ENCODE results near the gene PDSS1.
A peak's percentile ranks its signal among the peaks of the same experiment; 100 is the strongest.

PDSS1 gene

DNA sequence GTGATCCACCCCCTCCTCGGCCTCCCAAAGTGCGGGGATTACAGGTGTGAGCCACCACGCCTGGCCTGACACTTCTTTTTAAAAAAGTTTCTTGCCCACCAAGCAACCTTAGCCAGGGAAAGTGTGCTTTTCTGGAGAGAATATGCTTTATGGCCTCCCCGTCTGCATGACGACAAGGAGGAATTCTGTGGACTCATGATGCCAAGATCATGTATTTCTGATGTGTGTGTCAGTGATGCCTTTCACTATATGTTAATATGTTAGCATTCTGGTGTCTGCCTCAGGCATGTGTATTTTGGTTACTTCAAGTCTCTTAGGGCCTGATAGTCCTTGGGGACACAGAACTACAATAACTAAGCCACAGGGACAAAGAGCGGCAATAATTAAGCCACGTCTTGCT, 2.1 kb downstream of the PDSS1 start:
- DNase-seq (ENCODE audit: low read depth in 2 of 2), result no peak

DNA sequence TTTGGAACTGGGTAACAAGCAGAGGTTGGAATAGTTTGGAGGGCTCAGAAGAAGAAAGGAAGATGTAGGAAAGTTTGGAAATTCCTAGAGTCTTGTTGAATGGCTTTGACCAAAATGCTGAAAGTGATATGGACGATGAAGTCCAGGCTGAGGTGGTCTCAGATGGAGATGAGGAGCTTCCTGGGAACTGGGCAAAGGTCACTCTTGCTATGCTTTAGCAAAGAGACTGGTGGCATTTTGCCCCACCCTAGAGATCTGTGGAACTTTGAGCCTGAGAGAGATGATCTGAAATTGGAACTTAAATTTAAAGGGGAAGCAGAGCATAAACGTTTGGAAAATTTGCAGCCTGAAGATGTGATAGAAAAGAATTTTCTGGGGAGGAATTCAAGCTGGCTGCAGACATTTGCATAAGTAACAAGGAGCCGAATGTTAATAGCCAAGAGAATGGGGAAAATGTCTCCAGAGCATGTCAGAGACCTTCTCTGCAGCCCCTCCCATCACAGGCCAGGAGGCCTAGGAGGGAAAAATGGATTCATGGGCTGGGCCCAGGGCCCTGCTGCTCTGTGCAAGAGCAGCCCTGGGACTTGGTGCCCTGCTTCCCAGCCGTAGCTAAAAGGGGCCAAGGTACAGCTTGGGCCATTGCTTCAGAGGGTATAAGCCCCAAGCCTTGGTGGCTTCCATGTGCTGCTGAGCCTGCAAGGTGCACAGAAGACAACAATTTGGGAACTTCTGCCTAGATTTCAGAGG, 3.6 kb downstream of the PDSS1 start:
- DNase-seq (ENCODE audit: low read depth in 2 of 2), result no peak

GRCh38 chr10:26703096-26703495, 5.6 kb downstream of the PDSS1 start:
- no peak for DNase-seq (ENCODE audit: low read depth in 2 of 2)

DNA sequence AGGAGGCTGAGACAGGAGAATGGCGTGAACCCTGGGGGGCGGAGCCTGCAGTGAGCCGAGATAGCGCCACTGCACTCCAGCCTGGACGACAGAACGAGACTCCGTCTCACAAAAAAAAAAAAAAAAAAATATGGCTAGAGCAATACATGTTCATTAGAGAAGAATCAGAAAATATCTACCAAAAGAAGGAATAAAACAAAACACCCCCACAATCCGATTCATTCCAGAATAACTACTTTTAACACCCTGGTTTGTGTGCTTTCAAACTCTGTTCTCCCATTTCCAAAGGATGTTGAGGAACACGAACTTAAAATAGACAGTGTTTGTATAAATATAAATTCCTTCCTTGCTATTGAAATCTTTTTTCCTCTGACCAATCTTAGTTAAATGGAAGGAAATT, 6.5 kb downstream of the PDSS1 start:
- DNase-seq (ENCODE audit: low read depth in 2 of 2), result no peak

GRCh38 chr10:26706206-26706605, 8.7 kb downstream of the PDSS1 start:
- DNase-seq (ENCODE audit: low read depth in 2 of 2), result no peak

- no peak for DNase-seq (ENCODE audit: low read depth in 2 of 2)
Measured at GRCh38 chr10:26706936-26707335, 9.4 kb downstream of the PDSS1 start.

DNA sequence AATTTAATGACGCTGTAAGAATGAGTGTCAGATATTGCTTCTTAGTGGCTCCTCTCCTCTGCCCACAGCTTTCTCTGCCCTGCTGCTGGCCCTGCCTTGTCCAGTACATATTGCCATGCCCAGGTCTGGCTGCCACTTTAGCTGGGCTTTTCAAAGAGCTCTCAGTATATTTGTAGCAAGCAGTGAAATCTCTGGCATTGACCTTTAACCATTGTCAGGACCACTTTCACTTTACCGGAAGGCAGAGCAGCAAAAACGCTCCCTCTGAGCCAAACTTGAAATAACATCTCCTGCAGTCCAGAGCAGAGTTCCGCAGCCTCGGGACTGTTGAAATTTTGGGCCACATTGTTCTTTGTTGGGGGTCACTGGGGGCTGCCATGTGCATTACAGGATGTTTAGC, 13.8 kb downstream of the PDSS1 start:
- no peak for DNase-seq (ENCODE audit: low read depth in 2 of 2)

- DNase-seq (ENCODE audit: low read depth in 2 of 2), result no peak
Measured at GRCh38 chr10:26714415-26715136, 17.1 kb downstream of the PDSS1 start.

DNA sequence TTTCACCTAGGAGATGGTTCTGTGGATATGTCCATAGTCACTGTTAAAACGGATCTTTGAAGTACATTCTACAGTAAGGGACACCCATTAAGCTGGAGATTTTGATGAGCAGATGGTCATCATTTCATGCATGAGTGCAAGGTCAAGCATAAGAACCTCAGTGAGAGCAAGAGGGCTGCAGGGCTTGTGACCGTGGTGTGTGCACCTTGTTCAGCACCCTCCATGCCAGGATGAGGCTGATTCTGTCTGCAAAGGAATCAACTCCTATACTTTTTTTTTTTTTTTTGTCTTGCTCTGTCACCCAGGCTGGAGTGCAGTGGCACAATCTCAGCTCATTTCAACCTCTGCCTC, 17.6 kb downstream of the PDSS1 start:
- DNase-seq (ENCODE audit: low read depth in 2 of 2), result no peak

DNA sequence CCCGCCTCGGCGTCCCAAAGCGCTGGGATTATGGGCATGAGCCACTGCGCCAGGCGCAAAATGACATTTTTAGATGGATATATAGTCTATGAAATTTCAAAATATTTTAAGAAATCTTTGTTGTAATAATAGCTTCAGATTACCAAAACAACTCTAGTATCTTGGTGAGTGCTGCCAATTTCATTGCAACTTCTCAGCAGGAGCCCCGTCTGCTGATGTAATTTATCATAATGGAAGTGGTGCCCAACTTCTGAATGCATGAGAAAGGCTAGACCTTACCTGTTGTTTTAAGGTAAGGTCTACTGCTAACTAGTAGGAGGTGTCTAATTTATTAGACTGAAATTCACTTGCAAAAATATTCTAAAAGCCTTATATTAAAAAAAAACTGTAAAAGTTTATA, 20.0 kb downstream of the PDSS1 start:
- DNase-seq (ENCODE audit: low read depth in 2 of 2), result no peak

DNA sequence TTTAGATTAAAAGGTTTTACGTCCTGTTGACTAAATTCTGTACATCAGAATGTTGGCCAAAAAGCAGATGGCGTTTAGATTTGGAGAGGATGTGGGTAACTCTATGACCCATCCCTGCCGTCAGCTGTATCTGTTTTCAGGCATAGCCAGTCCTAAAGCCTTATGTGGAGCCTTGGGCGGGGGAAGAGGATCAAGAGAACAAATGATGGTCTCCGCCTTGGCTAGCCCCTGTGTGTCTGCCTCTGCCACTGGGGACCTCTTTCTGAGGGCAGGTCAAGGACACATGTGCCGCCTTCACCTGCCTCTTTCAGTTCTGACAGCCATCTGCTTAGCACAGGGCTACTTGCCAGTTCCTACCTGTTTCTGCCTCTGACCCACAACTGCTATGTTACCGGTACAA, 24.1 kb downstream of the PDSS1 start:
- DNase-seq (ENCODE audit: low read depth in 2 of 2), result peak in 1 of 2 donors; percentile 5

DNA sequence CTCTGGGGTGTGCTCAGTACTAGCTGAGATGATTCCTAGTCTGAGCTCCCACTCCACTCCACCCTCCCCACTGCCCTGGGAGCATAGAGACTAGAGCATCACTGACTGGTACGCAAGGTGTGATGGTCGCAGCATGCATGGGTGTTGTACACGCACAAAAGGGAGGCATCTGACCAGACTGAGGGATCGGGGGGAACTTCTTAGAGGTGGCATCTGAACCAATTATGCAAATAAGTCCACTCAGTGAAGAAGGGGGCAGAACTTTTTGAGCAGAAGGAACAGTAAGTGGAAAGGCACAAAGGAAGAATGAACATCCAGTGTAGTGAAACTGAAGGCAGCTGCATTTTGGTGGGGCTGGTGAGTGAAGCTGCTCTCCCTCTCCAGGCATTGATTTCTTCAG, 25.5 kb downstream of the PDSS1 start:
- no peak for DNase-seq (ENCODE audit: low read depth in 2 of 2)

DNA sequence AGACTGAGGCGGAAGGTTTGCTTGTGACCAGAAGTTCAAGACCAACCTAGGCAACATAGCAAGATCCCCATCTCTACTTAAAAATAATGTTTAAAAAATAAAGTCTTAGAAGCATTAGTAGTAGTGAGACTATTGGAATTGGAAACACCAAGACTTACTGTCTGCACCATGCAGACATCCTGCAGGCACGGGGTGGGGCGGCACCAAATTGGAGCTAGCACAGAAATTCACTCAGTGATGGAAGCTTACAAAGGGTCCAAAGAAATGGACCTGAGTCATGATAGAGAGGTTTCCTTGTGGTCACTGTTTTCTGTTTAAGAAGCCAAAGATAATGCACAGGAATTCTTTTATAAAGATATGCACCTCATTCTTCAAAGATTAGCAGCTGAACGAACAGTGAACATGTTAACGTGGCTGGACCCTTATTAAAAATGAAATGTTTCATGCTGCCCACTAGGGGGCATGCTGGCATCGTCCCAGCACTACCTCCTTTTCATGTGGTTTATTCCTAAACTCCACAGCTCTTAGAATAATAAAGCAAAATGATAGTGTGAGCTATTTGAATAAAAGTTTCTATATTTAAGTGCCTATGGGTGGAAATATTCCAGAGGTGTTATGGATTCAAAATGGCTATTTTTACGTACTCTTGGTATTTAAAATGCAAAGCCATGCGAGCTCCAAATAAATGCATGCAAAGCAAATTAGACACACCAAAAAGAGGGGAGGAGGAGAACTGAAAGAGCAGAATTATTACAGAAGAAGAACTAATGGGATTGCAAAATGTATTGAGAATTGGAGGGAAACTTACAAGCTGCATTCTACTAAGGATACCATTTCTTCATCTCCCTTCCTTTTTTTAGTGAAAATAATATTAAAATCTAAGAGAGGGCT, 28.6 kb downstream of the PDSS1 start:
- peak in 1 of 2 donors; percentile 13 for DNase-seq (ENCODE audit: low read depth in 2 of 2)

DNA sequence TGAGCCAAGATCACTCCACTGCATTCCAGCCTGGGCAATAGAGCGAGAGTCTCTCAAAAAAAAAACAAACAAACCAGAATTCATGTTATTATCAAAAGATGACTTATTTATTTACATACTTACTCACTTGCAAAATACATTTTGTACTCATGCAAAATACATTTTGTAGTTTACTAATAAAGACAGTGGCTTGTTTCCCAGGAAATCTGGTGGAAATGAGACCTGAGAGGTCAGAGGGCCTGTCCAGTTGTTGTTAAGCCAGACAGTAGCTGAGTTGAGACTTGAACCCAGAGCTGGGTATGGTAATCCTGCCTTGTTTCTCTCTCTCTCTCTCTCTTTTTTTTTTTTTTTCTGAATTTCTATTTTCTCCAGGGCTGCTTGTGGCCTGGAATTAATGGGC, 29.5 kb downstream of the PDSS1 start:
- DNase-seq (ENCODE audit: low read depth in 2 of 2), result no peak

GRCh38 chr10:26728957-26729356, 31.5 kb downstream of the PDSS1 start:
- DNase-seq (ENCODE audit: low read depth in 2 of 2), result no peak

DNA sequence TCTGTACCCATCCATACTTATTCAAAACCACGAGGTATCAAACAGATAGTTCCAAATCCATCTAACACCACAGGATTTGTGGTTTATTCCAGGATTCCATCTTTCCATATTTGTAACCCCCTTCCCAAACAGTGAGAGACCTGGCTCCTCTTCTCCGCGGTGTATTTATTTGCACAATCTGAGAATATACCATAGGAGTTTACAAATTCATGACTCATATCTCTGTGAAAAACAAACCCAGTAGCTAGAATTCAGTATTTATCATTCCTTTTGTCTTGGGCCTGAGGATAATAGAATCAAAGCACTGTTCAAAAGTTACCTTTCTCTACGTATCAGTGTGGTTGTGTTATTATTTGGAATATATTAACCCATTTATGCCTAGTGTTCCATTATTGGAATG, 31.9 kb downstream of the PDSS1 start:
- no peak for DNase-seq (ENCODE audit: low read depth in 2 of 2)

DNA sequence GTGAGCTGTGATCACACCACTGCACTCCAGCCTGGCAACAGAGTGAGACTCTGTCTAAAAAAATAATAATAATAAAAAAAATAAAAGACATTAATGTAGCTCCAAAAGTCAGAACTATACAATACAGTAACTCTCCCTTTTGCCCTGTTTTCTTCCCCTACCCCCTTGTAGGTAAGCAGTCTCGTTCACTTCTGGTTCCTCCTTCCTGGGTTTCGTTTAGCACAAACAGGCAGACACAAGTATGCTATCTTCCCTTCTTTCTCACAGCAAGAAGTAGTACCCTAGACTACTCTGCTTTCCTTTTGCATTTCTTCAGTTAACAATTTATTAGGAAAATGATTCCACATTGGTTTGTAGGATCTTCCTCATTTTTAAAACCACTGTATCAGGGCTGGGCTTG, 33.1 kb downstream of the PDSS1 start:
- no peak for DNase-seq (ENCODE audit: low read depth in 2 of 2)

DNA sequence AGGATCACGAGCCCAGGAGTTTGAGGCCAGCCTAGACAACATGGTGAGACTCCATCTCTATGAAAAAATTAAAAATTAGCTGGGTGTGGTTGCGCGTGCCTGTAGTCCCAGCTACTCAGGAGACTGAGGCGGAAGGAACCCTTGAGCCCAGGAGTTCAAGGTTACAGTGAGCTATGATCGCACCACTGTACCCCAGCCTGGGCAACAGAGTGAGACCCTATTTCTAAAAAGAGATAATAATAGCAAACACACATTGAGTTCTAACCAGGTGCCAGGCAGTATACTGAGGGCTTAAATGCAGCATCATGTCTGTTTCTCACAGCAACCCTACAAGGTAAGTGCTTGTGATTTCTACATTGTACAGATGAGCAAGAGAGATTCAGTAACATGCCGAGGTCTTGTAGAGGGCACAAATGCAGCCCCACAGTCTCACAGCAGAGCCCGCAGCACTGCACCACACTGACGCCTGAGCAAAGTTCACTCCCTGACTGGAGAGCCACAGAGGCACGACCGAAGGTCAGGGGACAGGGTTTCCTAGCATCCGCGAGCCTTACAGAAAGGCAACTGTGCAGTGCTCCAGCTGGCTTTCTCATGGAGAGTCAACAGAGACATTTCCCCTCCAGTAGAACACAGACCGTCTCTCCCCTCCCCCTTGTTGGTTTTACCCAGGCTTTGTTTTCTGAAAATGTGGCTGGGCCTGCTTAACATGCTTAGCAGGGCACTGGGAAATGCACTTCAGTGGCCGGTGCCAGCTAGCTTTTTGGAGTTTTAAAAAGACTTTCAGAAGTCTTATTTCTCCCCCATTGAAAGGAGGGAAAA, 36.5 kb downstream of the PDSS1 start:
- no peak for DNase-seq (ENCODE audit: low read depth in 2 of 2)

- DNase-seq (ENCODE audit: low read depth in 2 of 2), result no peak
Measured at GRCh38 chr10:26735435-26735834, 37.9 kb downstream of the PDSS1 start.

- DNase-seq (ENCODE audit: low read depth in 2 of 2), result no peak
Measured at GRCh38 chr10:26737730-26738129, 40.2 kb downstream of the PDSS1 start.

DNA sequence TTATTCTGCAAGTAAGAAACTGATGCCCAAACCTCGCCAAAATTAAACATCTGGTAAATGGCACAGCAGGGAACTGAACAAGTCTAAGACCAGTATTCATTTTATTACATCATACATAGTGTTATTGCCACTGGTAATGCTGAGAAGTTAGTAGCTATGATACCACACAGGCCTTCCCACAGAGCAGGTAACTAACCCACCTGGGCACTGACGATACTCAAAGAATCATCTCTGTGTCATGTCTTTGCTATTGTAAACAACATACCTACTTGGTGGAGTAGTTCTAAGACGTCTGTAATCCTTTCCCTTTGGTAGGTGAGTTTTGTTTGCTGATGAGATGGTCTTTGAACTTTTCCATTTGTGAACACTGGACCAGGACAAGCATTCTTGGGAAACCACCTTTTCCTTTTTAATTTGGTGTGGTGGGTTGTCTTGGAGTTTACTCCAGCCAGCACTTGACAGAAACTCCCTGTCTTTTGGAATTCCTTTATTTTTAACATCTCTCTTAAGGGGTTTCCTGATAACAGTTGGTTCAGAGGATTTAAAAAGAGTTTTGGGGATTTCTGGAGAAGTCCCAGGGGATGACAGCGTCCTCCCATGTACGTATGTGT, 40.9 kb downstream of the PDSS1 start:
- DNase-seq (ENCODE audit: low read depth in 2 of 2), result no peak

Data from activated CD8-positive, alpha-beta memory T cell treated with anti-CD3 and anti-CD28 coated beads for 4 hours (primary cell).